Measurements from ENCODE around the gene RABL6.
"Not testable (repeated sequence)": the region's sequence is repeated elsewhere in the genome, so short reads cannot be mapped to it uniquely, and the experiment has no call there.

The RABL6 gene

GRCh38 chr9:136796775-136797347 lies 10.9 kb upstream of the RABL6 start:
- DNase-seq = not testable (repeated sequence)

DNA sequence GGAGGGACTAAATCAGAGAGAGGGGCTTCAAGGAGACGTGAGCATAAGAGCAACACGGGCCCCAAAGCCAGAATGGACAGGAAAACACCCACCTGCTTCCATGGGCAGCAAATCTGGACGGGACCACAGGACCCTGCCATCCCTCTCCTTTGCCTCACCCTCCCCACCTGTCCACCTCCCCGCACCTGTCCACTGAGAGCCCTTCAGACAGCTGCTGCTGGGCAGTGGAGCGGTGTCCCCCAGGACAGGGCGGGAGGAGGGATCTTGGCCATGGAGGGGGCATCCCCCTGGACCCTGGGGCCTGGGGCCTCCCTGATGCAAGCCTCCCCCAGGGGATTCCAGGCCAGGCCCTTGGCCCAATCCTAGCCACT lies 9.1 kb upstream of the RABL6 start:
- no peak for DNase-seq

- no peak for DNase-seq
These were observed 8.5 kb upstream of the RABL6 start for GRCh38 chr9:136799079-136799853.

DNA sequence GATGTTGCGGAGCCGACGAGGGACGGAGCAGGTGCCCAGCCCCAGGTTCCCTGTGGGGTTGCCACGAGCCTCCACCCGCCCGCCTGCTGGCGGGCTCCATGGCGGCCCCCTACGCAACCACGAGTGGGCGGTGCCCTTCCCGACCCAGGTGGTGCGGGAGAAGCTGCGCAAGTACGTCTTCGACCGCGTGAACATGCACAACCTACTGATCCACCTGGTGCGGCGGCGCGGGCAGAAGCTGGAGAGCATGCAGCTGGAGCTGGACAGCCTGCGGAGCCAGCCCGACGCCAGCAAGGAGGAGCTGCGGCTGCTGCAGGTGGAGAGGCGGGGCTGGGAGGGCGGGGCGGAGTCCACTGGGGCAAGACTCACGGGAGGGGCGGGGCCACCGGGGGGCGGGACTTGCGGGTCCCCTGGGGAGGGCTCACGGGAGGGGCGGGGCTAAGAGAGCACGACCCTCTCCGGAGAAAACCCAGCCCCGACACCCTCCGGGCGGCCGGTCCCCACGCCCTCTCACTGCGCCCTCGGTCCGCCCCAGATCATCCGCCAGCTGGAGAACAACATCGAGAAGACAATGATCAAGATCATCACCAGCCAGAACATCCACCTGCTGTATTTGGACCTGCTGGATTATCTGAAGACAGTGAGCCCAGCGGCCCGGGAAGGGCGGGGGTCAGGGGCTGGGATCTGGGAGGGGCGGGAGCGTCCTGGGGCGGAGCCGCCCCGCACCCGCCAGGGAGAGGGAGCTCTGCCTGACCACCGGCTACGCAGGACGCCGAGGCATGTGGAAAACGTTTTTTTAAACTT lies 7.7 kb upstream of the RABL6 start:
- DNase-seq = no peak

DNA sequence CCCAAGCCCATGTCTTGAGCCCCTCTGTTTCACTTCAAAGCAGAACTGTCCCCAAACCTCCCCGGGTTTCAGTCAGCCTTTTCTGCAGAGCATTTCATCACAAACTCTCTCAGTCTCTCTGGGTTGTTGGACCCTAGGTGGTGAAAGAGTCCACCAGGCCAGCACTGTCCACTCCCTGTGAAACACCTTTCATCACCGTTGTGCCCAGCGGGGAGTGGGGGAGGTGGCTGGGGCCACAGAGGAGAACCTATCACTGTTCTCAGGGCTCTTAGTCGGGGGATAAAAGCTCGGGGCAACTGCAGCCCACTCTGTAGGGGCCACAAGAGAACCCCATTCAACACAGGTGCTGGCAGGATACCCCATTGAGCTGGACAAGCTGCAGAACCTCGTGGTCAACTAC lies 5.4 kb upstream of the RABL6 start:
- no peak for DNase-seq

- not testable (repeated sequence) for DNase-seq
These were observed 4.7 kb upstream of the RABL6 start for GRCh38 chr9:136803009-136803550.

DNA sequence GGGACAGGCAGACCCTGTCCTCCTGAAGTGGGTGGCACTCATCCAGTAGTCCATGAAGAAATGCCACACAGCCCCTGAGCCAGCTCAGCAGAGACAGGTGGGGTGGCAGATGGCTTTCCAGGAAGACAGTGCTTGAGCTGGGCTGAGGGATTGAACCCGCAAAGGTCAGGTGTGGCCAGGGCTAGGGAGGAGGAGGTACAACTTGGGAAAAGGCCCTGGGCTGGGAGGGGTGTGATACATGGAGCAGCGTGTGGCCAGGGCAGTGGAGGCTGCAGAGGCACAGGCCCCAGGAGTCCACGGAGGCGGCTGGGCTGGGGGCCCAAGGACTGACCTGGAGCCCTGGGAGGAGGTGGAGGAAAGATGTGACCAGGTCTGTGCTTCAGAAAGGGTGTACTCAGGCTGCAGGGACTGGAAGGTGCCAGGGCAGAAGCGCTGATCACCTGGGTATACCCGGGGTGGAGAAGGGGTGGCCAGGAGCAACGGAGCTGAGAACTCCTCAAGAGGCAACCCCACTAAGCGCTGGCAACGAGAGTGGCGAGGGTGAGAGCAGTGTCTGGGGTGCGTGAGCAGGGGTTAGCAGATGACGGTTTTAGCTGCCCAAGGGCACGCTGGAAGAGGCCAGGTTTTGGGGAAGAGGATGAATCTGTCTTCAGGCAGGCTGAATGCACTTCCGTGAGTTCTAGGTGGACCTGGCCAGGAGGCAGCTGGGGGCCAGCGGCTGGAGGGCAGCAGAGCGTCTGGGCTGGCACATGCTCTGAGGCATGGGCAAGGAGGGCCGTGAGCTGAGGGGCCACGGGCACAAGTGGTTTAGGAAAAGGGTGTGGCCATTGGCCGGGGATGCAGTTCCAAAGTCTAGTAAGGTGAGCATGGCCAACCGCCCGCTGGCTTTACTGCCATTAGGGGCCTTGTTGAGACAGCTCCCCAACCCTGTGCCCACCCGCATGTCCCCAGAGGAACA lies 3.9 kb upstream of the RABL6 start:
- no peak for DNase-seq

DNA sequence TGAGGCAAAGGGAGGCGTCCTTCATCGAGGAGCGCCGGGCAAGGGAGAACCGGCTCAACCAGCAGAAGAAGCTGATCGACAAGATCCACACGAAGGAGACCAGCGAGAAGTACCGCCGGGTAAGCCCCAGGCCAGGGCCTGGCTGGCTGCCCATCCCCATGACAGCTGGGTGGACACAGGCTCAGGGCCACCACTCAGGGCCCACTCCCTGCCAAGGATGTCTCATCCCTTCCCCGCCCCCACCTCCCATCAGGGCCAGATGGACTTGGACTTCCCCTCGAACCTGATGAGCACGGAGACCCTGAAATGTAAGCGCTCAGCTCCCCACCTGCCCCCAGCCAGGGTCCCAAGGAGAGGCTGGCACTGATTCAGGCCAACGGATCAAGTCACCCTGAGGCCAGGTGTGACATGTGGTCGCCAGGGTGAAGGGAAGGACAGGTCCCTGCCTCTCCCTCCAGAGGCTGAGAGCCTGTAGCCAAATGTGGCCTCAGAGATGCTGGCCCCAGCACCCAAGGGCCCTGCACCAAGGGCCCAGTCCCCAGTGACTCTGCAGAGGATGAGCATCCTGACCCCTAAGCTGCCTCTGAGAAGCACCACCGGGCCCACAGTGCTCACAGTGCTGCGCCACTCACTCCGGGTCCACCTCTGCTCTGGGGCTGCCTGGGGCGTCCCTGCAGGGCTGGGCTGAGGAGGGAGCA lies 3.1 kb upstream of the RABL6 start:
- no peak for DNase-seq

DNA sequence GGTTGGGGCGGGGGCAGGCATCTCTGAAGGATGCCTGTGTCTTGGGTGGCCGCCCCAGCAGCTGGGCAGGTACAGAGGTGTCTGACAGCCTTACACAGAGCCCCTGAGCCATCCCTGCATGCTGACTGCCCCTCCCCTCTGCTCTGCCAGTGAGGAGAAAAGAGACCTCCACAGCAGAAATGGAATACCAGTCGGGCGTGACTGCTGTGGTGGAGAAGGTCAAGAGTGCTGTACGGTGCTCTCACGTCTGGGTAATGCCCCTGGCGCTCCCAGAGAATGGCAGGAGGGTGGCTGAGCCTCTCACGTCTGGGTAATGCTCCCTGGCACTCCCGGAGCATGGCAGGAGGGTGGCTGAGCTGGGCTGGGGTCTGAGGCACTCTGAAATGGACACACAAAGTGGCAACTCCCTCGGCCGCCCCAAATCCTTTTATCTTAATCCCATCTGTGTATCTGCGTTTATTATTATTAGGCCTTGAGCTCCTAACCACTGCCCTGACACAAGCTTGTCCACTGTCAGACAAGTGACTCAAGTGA lies 2.5 kb upstream of the RABL6 start:
- DNase-seq = no peak

- DNase-seq = no peak
These were observed 1.7 kb upstream of the RABL6 start for GRCh38 chr9:136806067-136806466.

DNA sequence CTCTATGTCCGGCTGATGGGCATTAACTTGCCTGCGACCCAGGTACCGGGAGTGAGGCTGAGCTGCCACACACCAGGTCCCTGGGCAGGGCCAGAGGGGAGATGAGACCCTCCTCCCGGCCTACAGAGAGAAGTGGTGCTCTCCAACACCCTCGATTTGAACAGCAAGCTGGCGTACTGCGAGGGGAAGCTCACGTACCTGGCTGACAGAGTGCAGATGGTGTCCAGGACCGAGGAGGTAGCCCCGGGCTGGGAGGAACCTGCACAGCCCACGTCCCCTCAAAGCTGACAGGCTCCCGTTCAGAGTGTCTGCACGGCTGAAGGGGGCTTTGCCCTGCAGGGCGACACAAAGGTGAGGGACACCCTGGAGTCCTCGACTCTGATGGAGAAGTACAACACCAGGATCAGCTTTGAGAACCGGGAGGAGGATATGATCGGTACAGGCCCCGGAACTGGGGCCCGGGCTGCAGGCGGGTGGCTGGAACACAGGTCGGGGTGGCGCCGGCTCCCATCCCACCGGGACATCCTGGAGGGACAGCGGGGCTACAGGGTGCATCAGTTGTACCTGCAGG lies 1.0 kb upstream of the RABL6 start:
- DNase-seq = no peak

GRCh38 chr9:136808075-136808805 lies 492 bp downstream of the RABL6 start:
- DNase-seq = no peak

- DNase-seq = no peak
These were observed 1.0 kb downstream of the RABL6 start for GRCh38 chr9:136808806-136809158.

DNA sequence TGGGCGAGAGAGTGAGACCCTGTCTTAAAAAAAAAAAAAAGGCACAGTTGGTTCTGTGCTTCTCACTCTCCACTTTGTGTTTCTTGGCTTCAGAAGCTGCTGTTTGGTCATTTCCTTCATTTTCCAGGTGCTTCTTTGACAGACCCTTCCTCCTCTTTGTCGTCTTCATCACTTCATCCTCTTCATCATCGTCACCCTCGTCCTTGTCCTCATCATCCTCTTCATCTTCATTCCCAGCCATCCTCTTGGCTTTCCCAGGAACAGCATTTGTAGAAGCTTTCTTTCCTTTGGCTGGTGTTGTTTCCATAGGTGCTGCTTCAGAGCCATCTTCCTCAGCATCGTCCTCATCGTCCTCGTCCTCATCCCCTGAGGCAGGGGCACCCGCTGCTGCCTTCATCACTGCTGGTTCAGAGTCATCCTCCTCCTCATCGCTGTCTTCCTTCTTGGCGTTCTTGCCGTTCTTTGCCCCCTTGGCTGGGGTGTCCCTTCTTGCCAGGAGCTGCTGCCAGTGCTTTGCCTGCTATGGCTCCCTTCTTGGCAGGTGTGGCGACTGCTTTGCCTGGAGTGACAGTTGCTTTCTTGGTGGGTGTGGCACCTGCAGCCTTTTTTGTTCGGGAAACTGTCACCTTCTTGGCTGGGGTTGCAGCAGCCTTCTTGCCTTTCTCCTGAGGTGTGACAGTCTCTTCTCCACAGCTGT lies 7.1 kb downstream of the RABL6 start:
- no peak for DNase-seq

- no peak for DNase-seq
These were observed 7.7 kb downstream of the RABL6 start for GRCh38 chr9:136815422-136815782.

GRCh38 chr9:136820971-136821825 lies 13.4 kb downstream of the RABL6 start:
- no peak for DNase-seq

GRCh38 chr9:136821826-136822544 lies 14.2 kb downstream of the RABL6 start:
- no peak for DNase-seq

Measured in amniotic stem cell (primary cell).